Activated CD4-positive, alpha-beta T cell treated with anti-CD3 and anti-CD28 coated beads, Interleukin-2, amount 10 ng/mL, durations not matched to agents 24 days and 14 days (primary cell): Measurements from ENCODE around the gene HERC6. TPM values are rescaled to one million over a fixed set of nuclear protein-coding genes. Genes with fewer than 3 reads are reported as not detected.

ENCODE experiments used
- DNase-seq: peaks from one replicate; pipeline ENCODE4 v3.0.0; 2022
- H3K27ac Mint-ChIP-seq: one replicate; pipeline ENCODE4 v1.8.0; 2022; ENCODE audit warnings: mild to moderate bottlenecking, mixed read lengths
- H3K27me3 Mint-ChIP-seq: one replicate; pipeline ENCODE4 v1.8.0; 2022; ENCODE audit warnings: mixed read lengths
- H3K36me3 Mint-ChIP-seq: one replicate; pipeline ENCODE4 v1.8.0; 2022; ENCODE audit warnings: low read depth, mild to moderate bottlenecking, mixed read lengths
- H3K4me1 Mint-ChIP-seq: one replicate; pipeline ENCODE4 v1.8.0; 2021; ENCODE audit warnings: mixed read lengths
- H3K4me3 Mint-ChIP-seq: one replicate; pipeline ENCODE4 v1.8.0; 2022; ENCODE audit warnings: mild to moderate bottlenecking, moderate library complexity, mixed read lengths
- H3K9me3 Mint-ChIP-seq: one replicate; pipeline ENCODE4 v1.8.0; 2021; ENCODE audit warnings: mixed read lengths
- intact Hi-C: fragments of 100-400 bp; cut with micrococcal nuclease; formaldehyde crosslinking; loops from one replicate; pipeline ENCODE4 v1.15.1; 2023
- total RNA-seq: library from RNA; stranded (reverse); gene quantifications from 2 replicates; pipeline ENCODE4 v1.2.3, GENCODE V29; 2022

The HERC6 gene
- total RNA-seq, 1 donor from 2014 or later = 5.3 TPM

DNA sequence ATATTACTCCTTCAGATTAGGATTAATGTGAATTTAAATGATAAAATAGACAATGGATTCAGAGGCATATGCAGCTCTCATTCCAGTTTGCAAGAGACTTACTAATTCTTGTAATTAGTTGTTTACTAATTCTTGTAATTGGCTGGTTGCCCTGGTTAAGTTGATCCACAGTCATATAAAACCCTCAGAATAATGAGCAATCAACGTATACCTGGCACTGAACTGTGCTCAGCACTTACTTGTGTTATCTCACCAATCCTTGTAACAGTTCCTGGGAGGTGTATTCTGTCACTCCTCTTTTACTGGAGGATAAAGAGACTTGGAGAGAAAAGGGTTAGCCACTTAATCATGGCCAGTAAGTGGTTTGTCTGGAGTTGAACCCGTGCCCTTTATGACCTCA lies 88.7 kb downstream of the HERC6 start:
- peaks cover 72% of the 10 kb centered on the region for H3K36me3 Mint-ChIP-seq
- H3K4me3 Mint-ChIP-seq = no peak overlapping the region
- peaks cover 15% of the 10 kb centered on the region for H3K4me1 Mint-ChIP-seq
- H3K27ac Mint-ChIP-seq = no peak overlapping the region
- peak; percentile 37 for DNase-seq
- no peaks in the 10 kb centered on the region for H3K27me3 Mint-ChIP-seq
- no peaks in the 10 kb centered on the region for H3K9me3 Mint-ChIP-seq
- intact Hi-C loops = no loop called here

DNA sequence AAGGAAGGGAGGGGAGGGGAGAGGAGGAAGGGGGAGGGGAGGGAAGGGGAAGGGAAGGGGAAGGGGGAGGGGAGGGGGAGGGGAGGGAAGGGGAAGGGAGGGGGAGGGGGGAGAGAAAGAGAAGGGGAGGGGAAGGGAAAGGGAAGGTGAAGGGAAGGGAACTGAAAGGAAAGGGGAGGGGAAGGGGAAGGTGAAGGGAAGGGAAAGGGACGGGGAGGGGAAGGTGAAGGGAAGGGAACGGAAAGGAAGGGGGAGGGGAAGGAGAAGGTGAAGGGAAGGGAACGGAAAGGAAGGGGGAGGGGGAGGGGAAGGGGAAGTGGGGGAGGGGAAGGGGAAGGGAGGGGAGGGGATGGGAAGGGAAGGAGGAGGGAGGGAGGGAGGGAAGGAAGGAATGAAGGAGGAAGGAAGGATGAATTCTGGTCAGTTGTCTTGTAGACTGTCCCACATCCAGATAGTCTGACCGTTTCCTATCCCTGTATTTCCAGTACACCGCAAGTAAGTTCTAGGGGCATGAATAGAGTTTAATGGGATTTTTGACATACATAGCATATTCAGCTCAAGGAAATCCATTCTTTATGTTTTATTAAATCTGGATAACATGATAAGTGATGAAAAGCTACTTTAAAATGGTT lies 98.7 kb downstream of the HERC6 start:
- Mint-ChIP-seq H3K4me1 (peaks cover 4% of the 10 kb centered on the region), H3K9me3 (no peaks in the 10 kb centered on the region), H3K27ac (no peak overlapping the region), H3K27me3 (no peaks in the 10 kb centered on the region), H3K36me3 (peaks cover 50% of the 10 kb centered on the region), H3K4me3 (no peak overlapping the region)
- DNase-seq = no peak
- intact Hi-C loops = no loop called here

DNA sequence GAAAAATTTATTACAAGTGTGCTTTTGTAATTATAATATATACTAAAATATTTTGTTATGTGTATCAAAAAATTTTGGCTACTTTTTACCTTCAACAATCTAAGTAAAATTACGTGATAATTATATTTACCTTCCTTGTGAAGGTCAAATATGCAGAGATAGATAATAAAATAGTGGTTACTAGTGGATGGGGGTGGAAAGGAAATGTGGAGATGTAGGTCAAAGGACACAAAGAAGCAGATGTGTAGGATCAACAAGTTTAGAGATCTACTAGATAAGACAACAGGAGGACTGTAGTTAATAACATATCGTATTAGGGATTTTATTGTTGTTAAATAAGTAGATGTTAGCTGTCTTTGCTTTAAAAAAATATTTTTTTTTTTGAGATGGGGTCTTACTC lies 99.6 kb downstream of the HERC6 start:
- Mint-ChIP-seq H3K9me3 (no peaks in the 10 kb centered on the region), H3K27ac (no peak overlapping the region), H3K4me1 (peaks cover 2% of the 10 kb centered on the region), H3K27me3 (no peaks in the 10 kb centered on the region), H3K4me3 (no peak overlapping the region), H3K36me3 (peaks cover 44% of the 10 kb centered on the region)
- no peak for DNase-seq
- intact Hi-C loops = no loop called here

DNA sequence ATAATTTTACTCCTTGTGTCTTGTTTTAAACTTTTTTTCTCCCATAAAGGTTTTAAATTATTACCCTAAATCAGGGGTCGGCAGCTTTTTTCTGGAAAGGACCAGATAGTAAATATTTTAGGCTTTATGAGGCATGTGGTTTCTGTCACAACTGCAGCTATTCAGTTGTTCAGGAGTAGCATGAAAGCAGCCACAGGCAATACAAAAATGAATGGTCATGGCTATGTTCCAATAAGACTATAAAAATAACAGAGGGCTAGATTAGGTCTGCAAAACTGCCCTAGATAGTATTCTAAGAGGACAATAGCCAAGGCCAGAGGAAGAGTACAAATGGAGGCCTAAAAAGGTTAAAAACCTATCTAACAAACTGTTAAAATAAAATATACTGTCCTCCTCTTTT lies 102.9 kb downstream of the HERC6 start:
- Mint-ChIP-seq H3K9me3 (no peaks in the 10 kb centered on the region), H3K4me1 (no peaks in the 10 kb centered on the region), H3K27me3 (no peaks in the 10 kb centered on the region), H3K4me3 (no peak overlapping the region), H3K36me3 (peaks cover 36% of the 10 kb centered on the region), H3K27ac (no peak overlapping the region)
- no peak for DNase-seq
- intact Hi-C loops = no loop called here

DNA sequence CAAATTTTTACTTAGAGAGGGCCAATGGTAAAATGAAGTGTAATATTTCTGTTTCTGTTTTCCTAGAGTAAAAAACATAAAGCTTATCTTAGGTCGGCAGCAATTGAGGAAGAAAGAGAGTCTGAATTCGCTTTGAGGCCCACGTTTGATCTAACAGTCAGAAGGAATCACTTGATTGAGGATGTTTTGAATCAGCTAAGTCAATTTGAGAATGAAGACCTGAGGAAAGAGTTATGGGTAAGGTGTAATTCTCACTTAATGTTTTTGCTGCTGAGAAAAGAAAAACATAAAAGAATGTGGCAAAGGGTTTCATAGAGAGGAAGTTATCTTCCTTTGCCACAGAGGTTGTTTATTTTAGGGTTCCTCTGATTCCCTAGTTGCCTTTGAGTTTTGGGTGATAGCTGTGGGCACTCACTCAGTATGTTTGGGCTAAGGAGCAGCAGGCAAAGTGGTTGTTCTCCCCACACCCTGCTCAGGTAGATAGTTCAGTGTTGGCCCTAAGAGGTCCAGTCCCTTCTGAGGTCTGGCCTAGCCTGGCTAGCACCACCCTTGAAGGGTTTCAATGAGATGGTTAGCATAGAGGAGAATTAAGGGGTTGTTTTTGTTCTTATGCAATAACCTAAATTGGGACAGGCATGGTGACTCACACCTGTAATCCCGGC lies 110.6 kb downstream of the HERC6 start:
- peaks cover 20% of the 10 kb centered on the region for H3K4me1 Mint-ChIP-seq
- H3K9me3 Mint-ChIP-seq = no peaks in the 10 kb centered on the region
- intact Hi-C loops = loop anchor here (1.0 kb wide), 1 partner anchor 33 kb away; no protein-coding TSS in a partner anchor
- no peaks in the 10 kb centered on the region for H3K27me3 Mint-ChIP-seq
- no peak for DNase-seq
- H3K36me3 Mint-ChIP-seq = peaks cover 54% of the 10 kb centered on the region
- H3K4me3 Mint-ChIP-seq = peak overlapping the region; percentile 20
- peak overlapping the region; percentile 82 for H3K27ac Mint-ChIP-seq

Other genes starting within 250 kb of the HERC6 start
- 0.56 and 0.76 TPM in 2 replicates for gene ABCG2, start 220.2 kb upstream of the HERC6 start, total RNA-seq
- gene PPM1K, start 94.3 kb upstream of the HERC6 start, total RNA-seq = 38.8 and 43.8 TPM in 2 replicates
- gene HERC5, start 78.3 kb downstream of the HERC6 start, total RNA-seq = 18.1 and 19.7 TPM in 2 replicates
- gene PYURF, start 144.9 kb downstream of the HERC6 start, total RNA-seq = 54.6 and 57.0 TPM in 2 replicates
- gene HERC3, start 213.6 kb downstream of the HERC6 start, total RNA-seq = 18.8 and 18.9 TPM in 2 replicates